HG02571 (cell line): ENCODE results near the gene ADAM10.

ENCODE experiments used
- ATAC-seq: cut with Tn5 transposase; IDR thresholded peaks from one replicate; pipeline ENCODE4 v1.9.1; 2021; ENCODE audit warnings: mild to moderate bottlenecking, moderate library complexity; ENCODE audit not compliant: unreplicated experiment

Gene ADAM10

GRCh38 chr15:58556028-58556361, 193.5 kb downstream of the ADAM10 start:
- no peak for ATAC-seq

DNA sequence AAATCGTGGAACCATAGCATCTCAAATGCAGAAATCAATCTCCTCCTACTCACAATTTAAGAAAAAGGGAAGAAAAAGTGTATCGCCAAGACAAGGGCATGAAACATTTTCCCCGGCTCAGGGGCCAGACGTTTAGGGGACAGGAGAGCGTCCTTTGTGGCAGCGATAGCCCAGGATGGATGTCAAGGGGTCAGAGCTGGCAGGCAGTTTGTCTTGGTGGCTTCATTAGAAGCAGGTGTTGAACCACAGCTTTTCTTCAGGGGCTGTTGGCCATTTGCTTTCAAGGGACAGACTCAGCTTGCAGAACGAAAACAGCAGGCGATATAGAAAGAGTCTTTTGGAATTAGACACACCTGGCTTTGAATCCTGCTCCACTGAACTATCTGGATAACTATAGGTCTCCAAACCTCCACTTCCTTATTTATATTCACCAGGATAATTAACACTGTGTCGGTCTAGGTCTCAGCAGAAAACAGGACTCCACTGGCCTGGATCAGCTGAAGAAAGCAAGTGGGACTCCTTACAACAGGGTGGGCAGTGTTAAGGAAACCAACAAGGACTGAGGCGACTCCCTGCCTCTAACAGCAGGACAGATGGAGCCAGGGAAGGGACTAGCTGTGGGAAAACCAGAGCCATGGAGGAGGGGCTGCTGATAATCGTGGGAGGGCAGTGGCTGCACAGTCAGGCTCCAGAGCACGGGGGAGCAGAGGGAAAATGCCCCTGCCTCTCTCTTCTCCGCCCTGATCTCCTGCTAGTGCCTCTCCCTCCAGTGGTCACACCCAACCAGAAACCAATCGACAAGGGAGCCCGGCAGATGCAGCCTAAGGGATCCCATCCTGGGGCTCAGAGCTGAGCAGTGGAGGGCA, 194.1 kb downstream of the ADAM10 start:
- ATAC-seq: no peak

DNA sequence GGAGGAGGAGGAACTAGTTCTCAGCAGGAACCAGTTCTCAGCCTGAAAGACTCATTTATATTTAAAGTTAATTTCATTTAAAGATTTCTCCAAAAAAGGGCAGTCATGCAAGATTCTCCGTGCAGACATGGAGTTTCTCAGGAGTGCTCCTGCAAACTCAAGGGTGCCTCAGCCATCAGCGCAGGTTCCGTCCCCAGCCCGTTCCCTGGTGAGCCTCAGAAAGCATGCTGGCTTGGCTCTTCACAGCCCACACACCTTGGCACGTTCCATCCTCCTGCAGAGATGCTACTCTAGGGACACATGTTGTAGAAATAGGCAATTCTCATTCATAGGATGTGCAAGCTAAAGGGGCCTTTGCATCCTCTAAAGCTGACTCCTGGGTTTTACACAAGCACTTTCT, 194.7 kb downstream of the ADAM10 start:
- ATAC-seq: no peak

DNA sequence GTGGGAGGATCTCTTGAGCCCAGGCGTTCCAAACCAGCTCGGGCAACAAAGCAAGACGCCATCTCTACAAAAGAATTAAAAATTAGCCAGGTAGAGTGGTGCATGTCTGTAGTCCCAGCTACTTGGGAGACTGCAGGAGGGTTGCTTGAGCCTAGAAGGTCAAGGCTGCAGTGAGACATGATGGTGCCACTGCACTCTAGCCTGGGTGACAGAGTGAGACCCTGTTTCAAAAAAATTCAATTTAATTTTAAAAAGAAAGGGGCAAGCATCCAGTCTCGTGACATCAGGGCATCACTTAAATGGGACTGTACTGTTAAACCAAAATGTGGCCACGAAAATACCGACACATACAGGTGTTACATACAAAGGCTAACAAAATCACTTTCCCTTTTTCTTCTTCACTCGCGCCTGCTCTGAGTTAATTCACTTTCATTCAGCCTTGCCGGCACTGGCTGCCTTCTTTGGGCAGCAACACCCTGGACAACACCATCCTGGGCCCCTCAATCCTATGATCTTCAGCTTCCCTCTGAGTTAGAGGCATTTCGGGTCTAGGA, 196.1 kb downstream of the ADAM10 start:
- no peak for ATAC-seq

DNA sequence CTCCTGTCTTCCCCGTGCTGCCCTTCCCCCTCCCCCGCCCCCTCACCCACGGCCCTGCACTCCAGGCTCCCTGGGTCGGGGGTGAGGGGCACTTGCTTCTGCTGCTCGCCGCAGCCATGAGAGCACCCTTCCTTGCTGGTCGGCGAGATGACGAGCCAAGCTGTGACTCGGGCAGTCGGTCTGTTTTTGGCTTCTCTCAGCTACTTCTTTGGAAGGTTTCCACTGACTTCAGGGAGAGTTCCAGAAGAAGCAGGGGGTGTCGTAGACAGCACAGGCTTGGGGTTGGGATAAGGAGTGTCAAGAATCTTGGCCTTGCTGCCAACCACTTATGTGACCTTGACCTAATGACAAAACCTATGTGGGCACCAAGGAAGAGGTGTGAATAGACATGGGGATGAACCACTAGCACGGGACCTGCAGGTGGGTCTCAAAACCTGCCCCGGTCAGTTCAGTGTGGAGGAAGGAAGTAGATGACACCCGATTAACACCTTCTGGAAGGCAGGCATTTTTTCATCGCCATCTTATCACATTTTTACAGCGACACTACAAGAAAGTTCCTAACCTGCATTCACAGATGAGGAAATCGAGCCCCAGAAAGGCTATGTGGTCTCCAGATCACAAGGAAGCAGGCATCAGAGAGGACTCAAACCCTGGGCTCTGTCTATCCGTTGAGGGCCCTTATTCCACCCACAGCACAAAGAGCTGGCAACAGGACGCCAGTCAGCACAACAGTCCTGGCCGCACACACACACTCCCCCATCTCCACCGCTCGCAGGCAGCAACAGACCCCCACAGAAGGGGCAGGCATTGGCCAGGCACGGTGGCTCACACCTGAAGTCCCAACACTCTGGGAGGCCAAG, 196.8 kb downstream of the ADAM10 start:
- ATAC-seq: no peak

DNA sequence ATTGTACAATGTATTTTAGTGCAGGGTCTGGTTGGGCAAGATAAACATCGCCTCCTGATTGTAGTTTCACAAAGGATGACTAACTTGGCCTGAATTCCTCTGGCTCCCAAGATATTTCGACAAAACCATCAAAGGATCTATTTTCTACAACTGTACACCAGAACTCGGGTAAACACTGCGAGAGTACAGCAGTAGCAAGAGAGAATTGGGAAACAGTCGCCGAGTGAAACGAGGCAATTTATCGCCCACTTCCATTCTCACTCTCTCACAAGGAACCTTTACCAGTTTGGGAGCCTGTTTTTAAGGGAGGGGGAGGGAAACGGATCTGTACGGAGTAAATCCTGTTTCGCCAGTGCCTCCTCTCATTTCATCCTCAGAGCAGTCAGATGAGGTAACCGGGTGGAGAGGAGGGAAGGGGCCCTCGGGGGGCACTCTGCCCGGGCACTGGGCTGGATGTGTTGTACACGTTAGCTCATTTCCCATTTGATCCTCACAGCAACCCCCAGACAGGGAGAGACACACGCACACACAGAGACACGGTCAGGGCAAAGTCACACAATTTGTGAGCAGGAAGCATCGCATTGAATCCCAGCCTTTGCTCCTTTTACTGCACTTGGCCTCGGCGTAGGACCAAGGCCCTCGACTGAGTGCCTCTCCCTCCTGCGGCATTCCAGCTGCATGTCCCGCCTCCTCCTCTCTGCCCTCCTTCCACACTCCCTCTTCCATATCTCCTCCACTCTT, 197.6 kb downstream of the ADAM10 start:
- no peak for ATAC-seq

- no peak for ATAC-seq
These were observed 198.3 kb downstream of the ADAM10 start for GRCh38 chr15:58551084-58551763.

DNA sequence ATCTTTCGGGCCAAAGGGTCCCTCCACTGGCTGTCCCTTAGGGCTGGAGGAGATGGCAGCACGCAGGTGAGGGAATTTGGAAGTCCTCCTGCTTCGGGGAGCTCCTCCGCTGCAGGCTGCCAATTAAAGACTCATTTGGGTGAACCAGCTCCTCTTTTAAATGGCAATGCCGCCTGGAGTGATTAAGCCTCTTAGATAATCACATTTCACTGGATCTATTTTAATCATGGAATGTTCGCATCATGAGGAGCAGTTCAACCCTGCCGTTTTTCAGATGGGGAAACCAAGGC, 199.8 kb downstream of the ADAM10 start:
- no peak for ATAC-seq

DNA sequence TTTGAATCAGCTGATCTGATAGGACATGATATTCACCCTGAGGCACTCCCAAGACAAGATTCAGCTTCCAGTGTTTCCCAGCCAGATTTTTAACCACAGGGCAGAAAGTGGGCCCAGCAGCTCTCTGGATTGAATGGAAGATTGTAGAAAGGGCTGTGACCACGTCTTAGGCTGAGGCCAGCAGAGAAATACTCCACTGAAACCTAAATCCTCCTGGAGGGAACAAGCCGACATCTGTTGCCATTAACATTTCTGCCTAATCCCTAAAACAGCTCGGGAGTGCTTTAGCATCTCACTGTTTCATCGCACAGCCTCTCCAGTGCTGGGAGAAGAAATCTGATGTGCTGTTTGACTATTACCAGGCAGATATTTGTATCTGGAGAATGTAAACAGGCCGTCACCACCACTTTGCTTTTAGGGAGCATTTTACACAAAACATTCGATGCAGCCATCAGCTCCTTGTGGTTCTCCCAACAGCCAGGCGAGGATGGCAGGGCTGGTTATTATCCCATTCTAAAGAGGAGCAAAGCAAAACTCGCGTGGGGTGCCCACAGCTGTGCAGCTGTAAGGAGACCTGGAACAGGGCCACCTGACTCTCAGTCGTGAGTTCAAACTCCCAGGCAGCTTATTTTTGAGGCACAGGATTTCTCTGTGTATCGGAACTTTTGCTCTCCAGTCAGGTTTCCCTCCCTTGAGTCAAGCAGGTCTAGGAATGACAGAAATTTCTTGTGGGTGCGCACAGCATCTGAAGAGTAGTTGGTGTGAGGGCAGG, 200.3 kb downstream of the ADAM10 start:
- no peak for ATAC-seq

GRCh38 chr15:58548308-58549012, 201.0 kb downstream of the ADAM10 start:
- ATAC-seq: no peak

DNA sequence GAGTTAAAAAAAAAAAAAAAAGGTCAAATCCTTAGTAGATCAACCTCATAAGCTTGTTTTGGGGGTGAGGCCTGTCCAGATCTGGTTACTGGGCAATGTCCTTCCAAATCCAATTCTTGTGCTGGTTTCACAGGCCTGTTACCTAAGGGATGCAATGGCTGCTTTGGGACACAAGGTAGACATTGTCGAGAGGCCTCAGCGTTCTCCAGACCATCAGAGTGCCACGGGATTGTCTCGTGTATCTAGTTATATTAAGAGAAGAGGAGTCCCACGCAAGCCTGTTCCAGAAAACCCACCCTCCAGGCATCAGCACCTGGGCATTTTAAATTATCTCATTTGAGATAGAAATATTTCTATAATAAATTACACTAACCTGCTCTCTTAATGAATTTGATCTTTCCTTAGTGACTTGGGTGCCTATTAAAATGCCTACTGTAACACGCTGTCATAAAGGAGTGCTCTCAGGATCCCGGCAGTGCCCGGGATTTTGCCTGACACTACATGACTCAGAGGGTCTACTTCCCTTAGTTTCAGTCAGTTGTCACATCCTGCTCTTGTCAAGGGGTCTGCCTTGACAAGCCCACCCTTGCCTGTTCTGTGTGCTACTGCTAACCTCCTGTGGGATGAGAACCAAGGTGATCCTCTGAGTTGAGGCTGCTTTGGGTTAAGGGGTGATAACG, 201.7 kb downstream of the ADAM10 start:
- ATAC-seq: no peak

- no peak for ATAC-seq
These were observed 202.6 kb downstream of the ADAM10 start for GRCh38 chr15:58546635-58547627.

GRCh38 chr15:58546066-58546591, 203.4 kb downstream of the ADAM10 start:
- ATAC-seq: no peak

DNA sequence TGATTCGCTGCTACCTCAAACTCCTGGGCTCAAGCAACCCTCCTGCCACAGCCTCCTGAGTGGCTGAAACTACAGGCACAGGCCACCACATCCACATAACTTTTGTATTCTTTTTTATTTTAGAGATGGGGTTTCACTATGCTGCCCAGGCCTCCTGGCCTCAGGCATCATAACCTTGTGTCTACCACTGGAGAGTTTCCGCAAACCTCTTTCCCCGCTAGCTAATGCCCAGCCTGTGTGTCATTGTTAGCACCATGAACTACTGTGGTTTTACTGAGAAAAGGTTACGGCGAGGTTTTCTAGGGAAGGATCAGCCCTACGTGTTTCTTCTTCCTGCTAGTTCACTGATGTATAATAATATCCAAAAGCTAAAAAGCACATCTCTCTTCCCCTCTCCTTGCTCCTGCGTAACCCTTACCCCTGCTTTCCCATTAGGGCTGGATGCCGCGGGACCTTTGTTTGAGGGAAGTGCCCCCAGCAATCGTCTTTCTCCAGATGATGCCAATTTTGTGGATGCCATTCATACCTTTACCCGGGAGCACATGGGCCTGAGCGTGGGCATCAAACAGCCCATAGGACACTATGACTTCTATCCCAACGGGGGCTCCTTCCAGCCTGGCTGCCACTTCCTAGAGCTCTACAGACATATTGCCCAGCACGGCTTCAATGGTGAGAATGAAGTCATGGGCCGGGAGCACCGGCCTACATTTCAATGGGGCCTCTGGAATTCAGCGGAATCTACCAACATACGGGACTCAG, 204.0 kb downstream of the ADAM10 start:
- no peak for ATAC-seq

GRCh38 chr15:58544756-58545155, 204.8 kb downstream of the ADAM10 start:
- no peak for ATAC-seq

GRCh38 chr15:58543664-58544335, 205.7 kb downstream of the ADAM10 start:
- ATAC-seq: no peak
